HepG2 (cell line): ENCODE measurements around the gene WDR91. TPM values are rescaled to one million over a fixed set of nuclear protein-coding genes. Genes with fewer than 3 reads are reported as not detected.

ENCODE experiments used
- AHR ChIP-seq: IDR thresholded peaks from 2 replicates; pipeline ENCODE4 v1.6.1; 2018; ENCODE audit warnings: missing genetic modification reagents, missing compliant biosample characterization
- ARNTL ChIP-seq: sonication (generic); formaldehyde crosslinking; IDR thresholded peaks from 2 replicates; pipeline ENCODE4 v1.4.0; 2020; ENCODE audit warnings: mild to moderate bottlenecking, missing genetic modification reagents
- ATF7-NPFF ChIP-seq: sonication (generic); formaldehyde crosslinking; IDR thresholded peaks from 2 replicates; pipeline ENCODE4 v1.8.1; 2023; ENCODE audit warnings: mild to moderate bottlenecking, low read depth, missing genetic modification reagents, moderate library complexity
- BCL3 ChIP-seq: sonication (generic); formaldehyde crosslinking; IDR thresholded peaks from 2 replicates; pipeline ENCODE4 v1.5.1; 2020; ENCODE audit warnings: mild to moderate bottlenecking, missing genetic modification reagents, moderate library complexity
- CBX2 ChIP-seq, 2 experiments: fragments of 200-600 bp in 1 of 2; sonication (generic); formaldehyde crosslinking in 1 of 2; IDR thresholded peaks; 2 replicates each; pipeline versions ENCODE4 v1.7.0 to v1.8.1; 2018 to 2022; ENCODE audit warnings: low read depth in 2 of 2, low read length in 1 of 2, mild to moderate bottlenecking in 1 of 2, missing genetic modification reagents in 1 of 2
- CBX5 ChIP-seq: sonication (generic); formaldehyde crosslinking; IDR thresholded peaks from 2 replicates; pipeline ENCODE4 v1.4.0; 2020; ENCODE audit warnings: missing genetic modification reagents, borderline replicate concordance
- EEA1 ChIP-seq: sonication (generic); formaldehyde crosslinking; IDR thresholded peaks from 2 replicates; pipeline ENCODE4 v1.5.1; 2020; ENCODE audit warnings: mild to moderate bottlenecking, missing genetic modification reagents, borderline replicate concordance
- FOXP1 ChIP-seq, 2 experiments: fragments of 450-650 bp in 1 of 2; IDR thresholded peaks; 2 replicates each; pipeline ENCODE4 v1.6.1; 2017 to 2018; ENCODE audit warnings: antibody characterized with exemption in 1 of 2
- PCBP2 ChIP-seq: fragments of 200-400 bp; formaldehyde crosslinking; optimal IDR thresholded peaks from 2 replicates; pipeline ENCODE3; 2018; ENCODE audit warnings: low read length, low read depth; ENCODE audit not compliant: poor library complexity, severe bottlenecking
- PRDM15 ChIP-seq: sonication (generic); formaldehyde crosslinking; IDR thresholded peaks from 2 replicates; pipeline ENCODE4 v1.4.0; 2020; ENCODE audit warnings: missing genetic modification reagents
- RBFOX2 ChIP-seq: fragments of 200-400 bp; formaldehyde crosslinking; IDR thresholded peaks from 2 replicates; pipeline ENCODE4 v1.6.1; 2017; ENCODE audit warnings: low read depth, mild to moderate bottlenecking, low read length
- SCMH1 ChIP-seq: sonication (generic); formaldehyde crosslinking; IDR thresholded peaks from 2 replicates; pipeline ENCODE4 v1.9.0; 2021; ENCODE audit warnings: missing genetic modification reagents, mild to moderate bottlenecking, borderline replicate concordance
- ZFP36L1 ChIP-seq: sonication (generic); formaldehyde crosslinking; IDR thresholded peaks from 2 replicates; pipeline ENCODE4 v1.8.0; 2022; ENCODE audit warnings: mild to moderate bottlenecking, missing genetic modification reagents, moderate library complexity
- ZNF263 ChIP-seq: sonication (generic); formaldehyde crosslinking; IDR thresholded peaks from 2 replicates; pipeline ENCODE4 v1.4.0; 2020; ENCODE audit warnings: missing genetic modification reagents
- ZNF432 ChIP-seq: sonication (generic); formaldehyde crosslinking; IDR thresholded peaks from 2 replicates; pipeline ENCODE4 v1.5.0; 2020; ENCODE audit warnings: missing genetic modification reagents, mild to moderate bottlenecking, borderline replicate concordance
- ZNF597 ChIP-seq: sonication (generic); formaldehyde crosslinking; IDR thresholded peaks from 2 replicates; pipeline ENCODE4 v1.5.0; 2020; ENCODE audit warnings: missing genetic modification reagents
- ZNF609 ChIP-seq: sonication (generic); formaldehyde crosslinking; IDR thresholded peaks from 2 replicates; pipeline ENCODE4 v1.4.0; 2020; ENCODE audit warnings: mild to moderate bottlenecking, missing genetic modification reagents, borderline replicate concordance
- polyA plus RNA-seq, 8 experiments: library from polyadenylated mRNA; depleted of rRNA in 3 of 8; stranded (reverse) in 7 of 8; unstranded in 1 of 8; fragments of >200 nt; fragmentation: Illumina TruSeq in 4 of 8; extraction: Trizol in 4 of 8; gene quantifications; 2 replicates each; pipeline versions ENCODE4 v1.2.1 to v1.2.3, GENCODE V29; 2011 to 2016; ENCODE audit warnings: low read depth in 4 of 8, missing spikeins in 1 of 8, mixed read lengths in 1 of 8; ENCODE audit not compliant: insufficient read depth in 1 of 8
- total RNA-seq, 5 experiments: library from RNA; depleted of rRNA; stranded (reverse); fragments of >200 nt; fragmentation: Illumina TruSeq; extraction: Trizol; gene quantifications; 2 replicates each; pipeline ENCODE4 v1.2.3, GENCODE V29; 2016; ENCODE audit warnings: low read depth in 1 of 5

Gene WDR91
- total and polyA plus RNA-seq, 2 of the 13 experiments (the other 11 are each of a cell fraction or from before 2014, with no cell fraction given) = 11.6 to 12.1 TPM

GRCh38 chr7:135147899-135148721 lies 63.2 kb downstream of the WDR91 start, which contains the start of gene TMEM140 (continued):
- no peak for TF ChIP-seq ATF7-NPFF (CRISPR knock-in tag)
- no peak for TF ChIP-seq CBX2 (IDR thresholded peaks at IDR 0.05; ENCODE audit: low read depth, low read length)
- no peak for TF ChIP-seq CBX2 (CRISPR knock-in tag; IDR thresholded peaks at IDR 0.05; ENCODE audit: low read depth)
- no peak for TF ChIP-seq SCMH1 (CRISPR knock-in tag)
- no peak for TF ChIP-seq ZNF432 (CRISPR knock-in tag)
- TF ChIP-seq BCL3 (CRISPR knock-in tag) = no peak
- TF ChIP-seq ZFP36L1 = 0 out of 2 replicates have a peak, but pooled peaks have one; percentile 39
- no peak for TF ChIP-seq AHR
- no peak for TF ChIP-seq ZNF597
- peak; percentile 63; the same call in 1 of the 2 replicates for TF ChIP-seq ZNF609 (CRISPR knock-in tag)
- TF ChIP-seq RBFOX2 = peak; percentile 80
- peak; percentile 87 for TF ChIP-seq FOXP1 (IDR thresholded peaks at IDR 0.05)
- peak; percentile 92 for TF ChIP-seq FOXP1 (CRISPR knock-in tag; IDR thresholded peaks at IDR 0.05)
- TF ChIP-seq EEA1 (CRISPR knock-in tag) = 0 out of 2 replicates have a peak, but pooled peaks have one; percentile 46
- TF ChIP-seq ARNTL (CRISPR knock-in tag) = peak; percentile 38; the same call in 1 of the 2 replicates
- no peak for TF ChIP-seq PRDM15 (CRISPR knock-in tag)
- no peak for TF ChIP-seq ZNF263 (CRISPR knock-in tag)
- peak; percentile 56; the same call in 1 of the 2 replicates for TF ChIP-seq CBX5 (CRISPR knock-in tag)
- no peak for TF ChIP-seq PCBP2
